HG03457 (cell line): ENCODE data around the gene CDK2.

ENCODE experiments used
- ATAC-seq: cut with Tn5 transposase; IDR thresholded peaks from one replicate; pipeline ENCODE4 v1.9.1; 2021; ENCODE audit warnings: moderate number of reproducible peaks; ENCODE audit not compliant: unreplicated experiment

CDK2 gene

DNA sequence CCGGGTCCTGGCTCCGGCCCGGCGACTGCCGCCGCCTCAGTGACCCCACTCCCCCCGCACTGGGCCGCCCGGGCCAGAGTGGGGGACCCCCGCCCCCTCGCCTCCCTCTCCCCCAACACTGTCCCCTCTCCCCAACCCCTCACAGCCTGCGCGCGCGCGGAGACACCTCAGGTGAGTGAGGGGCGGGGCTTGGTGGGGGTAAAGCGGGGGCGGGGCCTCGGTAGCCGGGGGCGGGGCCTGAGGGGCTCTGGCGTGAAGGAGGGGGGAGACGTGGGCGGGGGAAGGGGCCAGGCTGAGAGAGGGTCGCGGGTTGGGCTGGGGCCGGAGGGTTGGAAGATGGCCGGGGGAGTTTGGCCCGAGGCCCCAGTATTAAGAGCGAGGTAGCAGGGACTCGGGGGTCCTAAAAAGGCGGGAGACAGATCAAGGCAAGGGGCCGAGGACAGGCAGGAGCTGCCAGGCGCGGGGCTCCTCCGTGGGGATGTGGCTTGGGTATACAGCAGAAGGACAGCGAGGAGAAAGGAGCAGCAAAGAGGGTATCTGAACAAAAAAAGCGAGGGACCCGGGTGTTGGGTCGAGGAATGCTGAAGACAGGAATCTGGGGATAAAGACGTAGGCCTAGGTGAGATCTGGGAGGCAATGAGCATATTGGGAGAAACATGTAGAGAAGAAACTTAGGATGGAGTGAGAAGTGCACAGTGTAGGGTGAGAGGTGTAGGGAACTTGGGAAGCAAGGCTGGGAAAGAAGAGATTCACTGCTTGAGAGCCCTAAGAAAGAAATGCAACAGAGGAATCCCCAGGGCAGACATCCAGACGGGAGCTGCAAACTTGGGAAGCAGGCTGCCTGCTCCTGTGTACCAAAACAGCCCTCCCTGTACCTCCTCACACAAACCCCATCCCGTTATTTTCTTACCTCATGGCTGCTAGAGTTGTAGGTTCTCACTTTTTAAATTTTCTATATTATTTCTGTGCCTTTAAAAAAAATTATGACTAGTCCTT lies 41.2 kb downstream of the CDK2 start:
- no peak for ATAC-seq

- ATAC-seq: no peak
Measured at GRCh38 chr12:56010111-56010570, 43.5 kb downstream of the CDK2 start.

GRCh38 chr12:56011509-56012090 lies 45.0 kb downstream of the CDK2 start:
- no peak for ATAC-seq

GRCh38 chr12:56013482-56013881 lies 46.9 kb downstream of the CDK2 start:
- no peak for ATAC-seq

DNA sequence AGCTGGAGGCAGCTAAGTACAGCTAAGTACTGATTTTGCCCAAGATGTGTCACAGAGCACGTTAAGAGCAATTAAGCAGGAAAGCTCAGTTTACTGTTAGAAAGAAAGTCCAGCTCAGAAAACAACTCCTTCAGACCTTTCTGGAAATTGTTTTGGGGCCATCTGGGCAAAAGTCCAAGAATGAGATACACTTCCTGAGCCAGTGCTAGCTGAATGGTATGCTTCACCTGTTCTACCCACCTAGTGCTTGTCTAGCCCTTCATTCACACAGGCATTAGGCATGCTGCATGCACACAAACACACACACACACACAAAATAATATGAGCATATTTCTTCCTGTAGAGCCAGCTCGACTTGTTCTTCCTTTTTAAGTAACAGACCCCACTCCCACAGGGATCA lies 47.6 kb downstream of the CDK2 start:
- ATAC-seq: no peak

DNA sequence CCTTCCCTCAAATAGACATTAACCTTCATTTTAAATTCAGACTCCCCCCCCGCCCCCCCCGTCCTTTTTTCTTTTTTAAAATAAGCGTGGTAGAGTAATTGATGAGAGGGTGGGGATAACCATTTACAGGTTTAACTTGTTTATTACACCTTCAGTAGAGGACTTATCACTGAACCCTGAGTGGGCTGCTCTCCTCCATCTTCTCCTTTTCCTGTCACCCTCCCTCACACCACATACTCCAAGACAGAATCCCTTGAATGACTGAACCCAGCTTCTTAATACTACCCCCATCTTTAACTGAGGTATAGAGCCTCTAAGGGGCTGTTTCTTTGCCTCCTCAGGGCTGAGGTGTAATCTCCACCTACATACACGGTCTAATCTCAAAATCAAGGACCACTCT lies 50.6 kb downstream of the CDK2 start:
- no peak for ATAC-seq

DNA sequence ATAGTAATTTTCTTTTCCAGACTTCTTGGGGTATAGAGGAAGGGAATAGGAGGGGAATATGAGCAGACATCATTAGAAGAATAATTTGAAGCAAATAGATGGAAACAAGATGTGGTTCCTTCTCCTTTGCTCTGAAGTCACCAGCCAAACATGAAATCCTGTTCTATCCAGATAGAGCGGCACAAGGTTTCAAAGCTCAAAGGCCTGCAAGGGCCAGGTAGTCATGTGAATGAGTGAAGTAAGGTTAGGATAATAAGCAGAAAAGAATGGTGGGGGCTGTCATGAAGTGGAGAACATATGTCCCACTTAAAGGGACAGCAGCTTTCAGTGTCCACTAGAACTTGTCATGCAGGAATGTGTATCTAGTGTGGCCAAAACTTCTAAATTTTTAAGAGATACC lies 51.7 kb downstream of the CDK2 start:
- no peak for ATAC-seq

- ATAC-seq: no peak
Measured at GRCh38 chr12:56020423-56021184, 54.0 kb downstream of the CDK2 start, which contains the start of gene IKZF4. TSS of gene IKZF4 (plus strand) at chr12:56021043. CDS start at chr12:56021494, 451 bp downstream.

DNA sequence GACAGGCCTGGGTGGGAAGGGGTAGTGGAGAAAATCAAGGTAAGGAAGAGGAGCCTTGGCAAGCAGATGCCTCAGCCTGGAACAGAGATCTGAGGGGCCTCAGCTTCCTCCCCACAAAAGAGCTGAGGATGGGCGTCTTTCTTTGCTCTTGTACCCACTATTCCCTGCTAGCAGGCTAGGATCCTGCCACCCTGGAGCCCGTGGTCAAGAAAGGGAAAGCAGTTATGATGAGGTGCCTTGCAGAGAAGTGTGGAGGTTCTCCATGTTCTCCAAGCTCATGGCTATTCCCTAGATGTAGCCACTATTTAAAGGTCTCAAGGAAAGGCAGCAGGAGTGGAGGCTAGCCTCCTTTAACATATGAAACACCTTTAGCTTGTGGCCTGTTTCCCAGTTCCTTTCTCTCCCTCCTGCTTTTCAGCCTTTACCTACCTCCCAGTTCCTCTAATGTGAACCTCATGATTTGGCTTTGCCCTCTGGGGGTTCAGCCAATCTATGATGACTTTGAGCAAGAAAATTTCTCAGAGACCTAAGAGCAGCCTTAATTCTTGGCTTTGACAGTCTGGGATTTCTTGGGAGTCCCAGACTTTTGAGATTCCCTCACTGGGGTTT lies 55.4 kb downstream of the CDK2 start:
- no peak for ATAC-seq
